Ishikawa (cell line): ENCODE measurements around the gene HDAC5.

Experiments
- EGR1 ChIP-seq: IDR thresholded peaks from 2 replicates; pipeline ENCODE4 v1.6.1; 2012
- EP300 ChIP-seq: IDR thresholded peaks from 2 replicates; pipeline ENCODE4 v1.6.1; 2012; ENCODE audit warnings: borderline replicate concordance
- FOXM1 ChIP-seq: IDR thresholded peaks from 2 replicates; pipeline ENCODE4 v1.6.1; 2012; ENCODE audit warnings: low read depth, borderline replicate concordance
- RAD21 ChIP-seq: IDR thresholded peaks from 2 replicates; pipeline ENCODE4 v1.6.1; 2012; ENCODE audit warnings: low read depth
- YY1 ChIP-seq: IDR thresholded peaks from 2 replicates; pipeline ENCODE4 v1.6.1; 2012; ENCODE audit warnings: low read depth
- ZBTB7A ChIP-seq: IDR thresholded peaks from 2 replicates; pipeline ENCODE4 v1.6.1; 2012; ENCODE audit warnings: low read depth
- TF ChIP-seq, protein P1 (sequence below): IDR thresholded peaks from 2 replicates; pipeline ENCODE4 v1.6.1; 2012; ENCODE audit warnings: low read depth, mild to moderate bottlenecking

DNA sequence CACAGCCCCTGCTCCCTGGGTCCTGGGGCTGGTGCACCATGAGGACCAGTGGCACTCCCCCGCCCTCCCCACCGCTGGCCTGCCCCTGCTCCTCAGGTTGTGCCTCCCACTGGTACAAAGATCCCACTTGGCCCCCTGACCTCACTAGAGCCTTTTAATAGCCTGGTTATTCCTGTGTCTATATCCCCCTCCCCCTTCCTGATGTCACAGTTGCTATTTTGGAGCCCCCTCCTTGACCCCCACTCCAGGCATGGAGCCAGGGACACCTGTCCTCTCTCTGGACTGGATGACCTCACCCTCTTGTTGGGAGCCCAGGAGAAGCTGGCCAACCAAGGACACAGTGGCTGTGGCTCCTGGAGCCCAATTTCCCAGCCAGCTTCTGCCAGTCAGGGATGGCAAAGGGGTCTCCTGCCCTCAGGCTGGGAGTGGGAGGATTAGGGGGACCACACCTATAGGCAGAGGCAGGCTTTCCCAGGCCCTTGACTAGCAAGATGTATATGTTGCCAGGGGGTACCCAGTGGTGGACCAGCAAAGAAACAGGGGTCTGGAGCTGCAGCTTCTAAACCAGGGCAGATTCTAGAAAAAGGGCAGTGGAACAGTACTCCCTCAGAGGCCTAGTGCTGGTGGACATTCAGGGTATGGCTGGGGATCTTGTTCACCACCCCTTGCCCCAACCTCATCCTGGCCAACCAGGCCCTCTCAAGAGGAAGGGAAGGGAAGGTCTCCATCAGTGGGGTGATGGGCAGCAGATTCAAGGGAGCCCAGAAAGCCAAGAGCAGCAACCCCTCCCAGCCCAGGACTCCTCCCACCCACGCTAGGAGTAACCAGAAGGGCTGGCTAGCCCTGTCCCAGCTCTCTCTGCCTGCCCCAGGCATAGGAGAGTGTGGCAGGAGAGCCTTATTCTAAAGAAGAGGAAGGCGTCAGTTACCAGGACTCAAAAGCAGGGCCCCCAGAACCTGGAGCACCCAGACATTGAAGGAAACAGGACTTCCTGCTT lies 10.9 kb downstream of the HDAC5 start:
- TF ChIP-seq FOXM1, result no peak
- TF ChIP-seq, protein P1, sequence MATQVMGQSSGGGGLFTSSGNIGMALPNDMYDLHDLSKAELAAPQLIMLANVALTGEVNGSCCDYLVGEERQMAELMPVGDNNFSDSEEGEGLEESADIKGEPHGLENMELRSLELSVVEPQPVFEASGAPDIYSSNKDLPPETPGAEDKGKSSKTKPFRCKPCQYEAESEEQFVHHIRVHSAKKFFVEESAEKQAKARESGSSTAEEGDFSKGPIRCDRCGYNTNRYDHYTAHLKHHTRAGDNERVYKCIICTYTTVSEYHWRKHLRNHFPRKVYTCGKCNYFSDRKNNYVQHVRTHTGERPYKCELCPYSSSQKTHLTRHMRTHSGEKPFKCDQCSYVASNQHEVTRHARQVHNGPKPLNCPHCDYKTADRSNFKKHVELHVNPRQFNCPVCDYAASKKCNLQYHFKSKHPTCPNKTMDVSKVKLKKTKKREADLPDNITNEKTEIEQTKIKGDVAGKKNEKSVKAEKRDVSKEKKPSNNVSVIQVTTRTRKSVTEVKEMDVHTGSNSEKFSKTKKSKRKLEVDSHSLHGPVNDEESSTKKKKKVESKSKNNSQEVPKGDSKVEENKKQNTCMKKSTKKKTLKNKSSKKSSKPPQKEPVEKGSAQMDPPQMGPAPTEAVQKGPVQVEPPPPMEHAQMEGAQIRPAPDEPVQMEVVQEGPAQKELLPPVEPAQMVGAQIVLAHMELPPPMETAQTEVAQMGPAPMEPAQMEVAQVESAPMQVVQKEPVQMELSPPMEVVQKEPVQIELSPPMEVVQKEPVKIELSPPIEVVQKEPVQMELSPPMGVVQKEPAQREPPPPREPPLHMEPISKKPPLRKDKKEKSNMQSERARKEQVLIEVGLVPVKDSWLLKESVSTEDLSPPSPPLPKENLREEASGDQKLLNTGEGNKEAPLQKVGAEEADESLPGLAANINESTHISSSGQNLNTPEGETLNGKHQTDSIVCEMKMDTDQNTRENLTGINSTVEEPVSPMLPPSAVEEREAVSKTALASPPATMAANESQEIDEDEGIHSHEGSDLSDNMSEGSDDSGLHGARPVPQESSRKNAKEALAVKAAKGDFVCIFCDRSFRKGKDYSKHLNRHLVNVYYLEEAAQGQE, result no peak
- no peak for TF ChIP-seq RAD21
- no peak for TF ChIP-seq YY1
- TF ChIP-seq EP300, result no peak
- no peak for TF ChIP-seq ZBTB7A
- TF ChIP-seq EGR1, result no peak
